ENCODE results near the gene STXBP5.

STXBP5 gene

DNA sequence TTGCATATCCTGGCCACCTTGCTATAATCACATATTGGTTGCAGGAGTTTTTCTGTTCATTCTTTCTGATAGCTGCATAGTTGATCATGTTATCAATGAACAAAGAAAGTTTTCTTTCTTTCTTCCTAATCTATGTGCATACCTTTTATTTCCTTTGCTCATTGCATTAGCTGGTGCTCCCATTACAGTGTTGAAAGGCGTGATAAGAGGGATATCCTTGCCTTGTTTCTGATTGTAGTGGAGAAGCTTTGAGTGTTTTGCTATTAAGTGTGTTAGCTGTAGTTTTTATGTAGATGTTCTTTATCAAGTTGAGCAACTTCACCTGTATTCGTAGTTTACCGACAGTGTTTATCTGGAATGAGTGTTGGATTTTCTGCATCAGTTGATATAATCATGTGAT, 14.6 kb downstream of the STXBP5 start:
- Histone ChIP-seq H3K27ac (ENCODE audit: extremely low read depth, low read depth, low read length) (no peak overlapping the region), H3K4me3 (ENCODE audit: low read depth, low read length) (no peak overlapping the region), H3K4me1 (ENCODE audit: control insufficient read depth, insufficient read depth, low read length) (peaks cover 3% of the 10 kb centered on the region; the same call in 1 of the 2 replicates), H3K36me3 (ENCODE audit: control insufficient read depth in 2 of 2, insufficient read depth in 1 of 2, low read length in 2 of 2) (peaks cover 0 to 5% of the 10 kb centered on the region in 2 experiments; a peak in 1 of 3 replicates), H3K9me3 (ENCODE audit: control insufficient read depth, insufficient read depth, low read depth, low read length) (no peaks in the 10 kb centered on the region)
- ChIA-PET CTCF (interaction anchor here (0.7 kb wide), 1 partner anchor 52 kb away, joined by 4 read pairs; no protein-coding TSS in a partner anchor), POLR2A (no interaction called here)
- no peak for TF ChIP-seq ZNF112 (tag by site-specific recombination; IDR thresholded peaks at IDR 0.05)
- TF ChIP-seq ZSCAN16 (tag by site-specific recombination; IDR thresholded peaks at IDR 0.05): no peak
- TF ChIP-seq, protein P1, sequence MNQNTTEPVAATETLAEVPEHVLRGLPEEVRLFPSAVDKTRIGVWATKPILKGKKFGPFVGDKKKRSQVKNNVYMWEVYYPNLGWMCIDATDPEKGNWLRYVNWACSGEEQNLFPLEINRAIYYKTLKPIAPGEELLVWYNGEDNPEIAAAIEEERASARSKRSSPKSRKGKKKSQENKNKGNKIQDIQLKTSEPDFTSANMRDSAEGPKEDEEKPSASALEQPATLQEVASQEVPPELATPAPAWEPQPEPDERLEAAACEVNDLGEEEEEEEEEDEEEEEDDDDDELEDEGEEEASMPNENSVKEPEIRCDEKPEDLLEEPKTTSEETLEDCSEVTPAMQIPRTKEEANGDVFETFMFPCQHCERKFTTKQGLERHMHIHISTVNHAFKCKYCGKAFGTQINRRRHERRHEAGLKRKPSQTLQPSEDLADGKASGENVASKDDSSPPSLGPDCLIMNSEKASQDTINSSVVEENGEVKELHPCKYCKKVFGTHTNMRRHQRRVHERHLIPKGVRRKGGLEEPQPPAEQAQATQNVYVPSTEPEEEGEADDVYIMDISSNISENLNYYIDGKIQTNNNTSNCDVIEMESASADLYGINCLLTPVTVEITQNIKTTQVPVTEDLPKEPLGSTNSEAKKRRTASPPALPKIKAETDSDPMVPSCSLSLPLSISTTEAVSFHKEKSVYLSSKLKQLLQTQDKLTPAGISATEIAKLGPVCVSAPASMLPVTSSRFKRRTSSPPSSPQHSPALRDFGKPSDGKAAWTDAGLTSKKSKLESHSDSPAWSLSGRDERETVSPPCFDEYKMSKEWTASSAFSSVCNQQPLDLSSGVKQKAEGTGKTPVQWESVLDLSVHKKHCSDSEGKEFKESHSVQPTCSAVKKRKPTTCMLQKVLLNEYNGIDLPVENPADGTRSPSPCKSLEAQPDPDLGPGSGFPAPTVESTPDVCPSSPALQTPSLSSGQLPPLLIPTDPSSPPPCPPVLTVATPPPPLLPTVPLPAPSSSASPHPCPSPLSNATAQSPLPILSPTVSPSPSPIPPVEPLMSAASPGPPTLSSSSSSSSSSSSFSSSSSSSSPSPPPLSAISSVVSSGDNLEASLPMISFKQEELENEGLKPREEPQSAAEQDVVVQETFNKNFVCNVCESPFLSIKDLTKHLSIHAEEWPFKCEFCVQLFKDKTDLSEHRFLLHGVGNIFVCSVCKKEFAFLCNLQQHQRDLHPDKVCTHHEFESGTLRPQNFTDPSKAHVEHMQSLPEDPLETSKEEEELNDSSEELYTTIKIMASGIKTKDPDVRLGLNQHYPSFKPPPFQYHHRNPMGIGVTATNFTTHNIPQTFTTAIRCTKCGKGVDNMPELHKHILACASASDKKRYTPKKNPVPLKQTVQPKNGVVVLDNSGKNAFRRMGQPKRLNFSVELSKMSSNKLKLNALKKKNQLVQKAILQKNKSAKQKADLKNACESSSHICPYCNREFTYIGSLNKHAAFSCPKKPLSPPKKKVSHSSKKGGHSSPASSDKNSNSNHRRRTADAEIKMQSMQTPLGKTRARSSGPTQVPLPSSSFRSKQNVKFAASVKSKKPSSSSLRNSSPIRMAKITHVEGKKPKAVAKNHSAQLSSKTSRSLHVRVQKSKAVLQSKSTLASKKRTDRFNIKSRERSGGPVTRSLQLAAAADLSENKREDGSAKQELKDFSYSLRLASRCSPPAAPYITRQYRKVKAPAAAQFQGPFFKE (tag by site-specific recombination; IDR thresholded peaks at IDR 0.05; ENCODE audit: borderline replicate concordance): no peak
- TF ChIP-seq HOXD13 (CRISPR knock-in tag; IDR thresholded peaks at IDR 0.05; ENCODE audit: borderline replicate concordance): no peak
- TF ChIP-seq REPIN1 (tag by site-specific recombination; IDR thresholded peaks at IDR 0.05; ENCODE audit: low read depth): no peak
- no peak for TF ChIP-seq ELK4 (IDR thresholded peaks at IDR 0.05; ENCODE audit: borderline replicate concordance, low read depth, low read length)
- no peak for TF ChIP-seq ZNF302 (tag by site-specific recombination; IDR thresholded peaks at IDR 0.05; ENCODE audit: low read depth)
- TF ChIP-seq, protein P2, sequence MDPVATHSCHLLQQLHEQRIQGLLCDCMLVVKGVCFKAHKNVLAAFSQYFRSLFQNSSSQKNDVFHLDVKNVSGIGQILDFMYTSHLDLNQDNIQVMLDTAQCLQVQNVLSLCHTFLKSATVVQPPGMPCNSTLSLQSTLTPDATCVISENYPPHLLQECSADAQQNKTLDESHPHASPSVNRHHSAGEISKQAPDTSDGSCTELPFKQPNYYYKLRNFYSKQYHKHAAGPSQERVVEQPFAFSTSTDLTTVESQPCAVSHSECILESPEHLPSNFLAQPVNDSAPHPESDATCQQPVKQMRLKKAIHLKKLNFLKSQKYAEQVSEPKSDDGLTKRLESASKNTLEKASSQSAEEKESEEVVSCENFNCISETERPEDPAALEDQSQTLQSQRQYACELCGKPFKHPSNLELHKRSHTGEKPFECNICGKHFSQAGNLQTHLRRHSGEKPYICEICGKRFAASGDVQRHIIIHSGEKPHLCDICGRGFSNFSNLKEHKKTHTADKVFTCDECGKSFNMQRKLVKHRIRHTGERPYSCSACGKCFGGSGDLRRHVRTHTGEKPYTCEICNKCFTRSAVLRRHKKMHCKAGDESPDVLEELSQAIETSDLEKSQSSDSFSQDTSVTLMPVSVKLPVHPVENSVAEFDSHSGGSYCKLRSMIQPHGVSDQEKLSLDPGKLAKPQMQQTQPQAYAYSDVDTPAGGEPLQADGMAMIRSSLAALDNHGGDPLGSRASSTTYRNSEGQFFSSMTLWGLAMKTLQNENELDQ (tag by site-specific recombination; IDR thresholded peaks at IDR 0.05; ENCODE audit: low read depth): no peak

GRCh38 chr6:147219463-147219862, 15.2 kb downstream of the STXBP5 start:
- POLR2A ChIA-PET: no interaction called here
- TF ChIP-seq ZNF670 (tag by site-specific recombination; IDR thresholded peaks at IDR 0.05; ENCODE audit: low read depth) (no peak), YY1 (tag by site-specific recombination; IDR thresholded peaks at IDR 0.05) (no peak), ZNF391 (tag by site-specific recombination; IDR thresholded peaks at IDR 0.05; ENCODE audit: borderline replicate concordance, low read depth) (no peak), ZNF174 (tag by site-specific recombination; IDR thresholded peaks at IDR 0.05) (no peak), SP2 (tag by site-specific recombination; IDR thresholded peaks at IDR 0.05) (no peak), ZNF211 (tag by site-specific recombination; IDR thresholded peaks at IDR 0.05; ENCODE audit: low read depth) (no peak), OSR2 (tag by site-specific recombination; IDR thresholded peaks at IDR 0.05) (no peak), ZNF645 (tag by site-specific recombination; IDR thresholded peaks at IDR 0.05) (no peak), ZNF777 (tag by site-specific recombination; IDR thresholded peaks at IDR 0.05; ENCODE audit: borderline replicate concordance) (no peak), ZEB2 (tag by site-specific recombination; IDR thresholded peaks at IDR 0.05) (no peak), ZSCAN16 (tag by site-specific recombination; IDR thresholded peaks at IDR 0.05) (no peak), OVOL3 (tag by site-specific recombination; IDR thresholded peaks at IDR 0.05) (no peak), ZNF48 (tag by site-specific recombination; IDR thresholded peaks at IDR 0.05) (no peak)
- TF ChIP-seq, protein P3, sequence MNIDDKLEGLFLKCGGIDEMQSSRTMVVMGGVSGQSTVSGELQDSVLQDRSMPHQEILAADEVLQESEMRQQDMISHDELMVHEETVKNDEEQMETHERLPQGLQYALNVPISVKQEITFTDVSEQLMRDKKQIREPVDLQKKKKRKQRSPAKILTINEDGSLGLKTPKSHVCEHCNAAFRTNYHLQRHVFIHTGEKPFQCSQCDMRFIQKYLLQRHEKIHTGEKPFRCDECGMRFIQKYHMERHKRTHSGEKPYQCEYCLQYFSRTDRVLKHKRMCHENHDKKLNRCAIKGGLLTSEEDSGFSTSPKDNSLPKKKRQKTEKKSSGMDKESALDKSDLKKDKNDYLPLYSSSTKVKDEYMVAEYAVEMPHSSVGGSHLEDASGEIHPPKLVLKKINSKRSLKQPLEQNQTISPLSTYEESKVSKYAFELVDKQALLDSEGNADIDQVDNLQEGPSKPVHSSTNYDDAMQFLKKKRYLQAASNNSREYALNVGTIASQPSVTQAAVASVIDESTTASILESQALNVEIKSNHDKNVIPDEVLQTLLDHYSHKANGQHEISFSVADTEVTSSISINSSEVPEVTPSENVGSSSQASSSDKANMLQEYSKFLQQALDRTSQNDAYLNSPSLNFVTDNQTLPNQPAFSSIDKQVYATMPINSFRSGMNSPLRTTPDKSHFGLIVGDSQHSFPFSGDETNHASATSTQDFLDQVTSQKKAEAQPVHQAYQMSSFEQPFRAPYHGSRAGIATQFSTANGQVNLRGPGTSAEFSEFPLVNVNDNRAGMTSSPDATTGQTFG (tag by site-specific recombination; IDR thresholded peaks at IDR 0.05; ENCODE audit: borderline replicate concordance): no peak
- Histone ChIP-seq H3K4me3 (ENCODE audit: low read depth, low read length) (no peak overlapping the region), H3K9me3 (ENCODE audit: control insufficient read depth, insufficient read depth, low read depth, low read length) (no peaks in the 10 kb centered on the region), H3K27ac (ENCODE audit: extremely low read depth, low read depth, low read length) (no peak overlapping the region), H3K36me3 (ENCODE audit: control insufficient read depth in 2 of 2, insufficient read depth in 1 of 2, low read length in 2 of 2) (peaks cover 0 to 5% of the 10 kb centered on the region in 2 experiments; a peak in 1 of 3 replicates), H3K4me1 (ENCODE audit: control insufficient read depth, insufficient read depth, low read length) (peaks cover 3% of the 10 kb centered on the region; the same call in 1 of the 2 replicates)
- CTCF ChIA-PET: no interaction called here

Data from HEK293 (cell line).